HepG2 (cell line): ENCODE measurements around the gene BICDL2. TPM values are rescaled to one million over a fixed set of nuclear protein-coding genes. Genes with fewer than 3 reads are reported as not detected.

Experiments used
- ATAC-seq: fragments of 200-7000 bp; cut with Tn5 transposase; 3 replicates; pipeline ENCODE4 v1.9.1; 2020; ENCODE audit warnings: mild to moderate bottlenecking, moderate library complexity
- BruUV-seq: library from RNA; stranded (reverse); fragments of 400-500 nt; replicated peaks from 2 replicates; lab custom pipeline; 2021; lab: Mats Ljungman, UMichigan
- CTCF ChIA-PET: fragments of 300-600 bp; formaldehyde crosslinking; extraction: SDS; loops from one replicate; lab custom pipeline; 2021; ENCODE audit warnings: low total read pairs, inconsistent platforms, low intra/inter-chr PET ratio; lab: Yijun Ruan, JAX
- POLR2A ChIA-PET: fragments of 350-600 bp; sonication (Branson Sonifier 250); formaldehyde crosslinking; loops from one replicate; lab custom pipeline; 2020; ENCODE audit warnings: antibody characterized with exemption, inconsistent platforms; lab: Yijun Ruan, JAX
- DNase-seq: peaks from one replicate; pipeline ENCODE4 v3.0.0-alpha.2; 2015; ENCODE audit warnings: low spot score
- FAIRE-seq: peaks from 3 replicates; lab custom pipeline; 2011; peaks lifted over from hg19 to GRCh38; lab: Jason Lieb, UNC
- H2AFZ ChIP-seq: one replicate; pipeline ENCODE4 v1.6.1; 2011; ENCODE audit warnings: low read length, inconsistent platforms
- H3K27ac ChIP-seq: fragments of 300-600 bp; 3 replicates; pipeline ENCODE4 v1.8.0; 2011; ENCODE audit warnings: mixed run types, mild to moderate bottlenecking, mixed read lengths, low read length, inconsistent platforms; ENCODE audit not compliant: insufficient read depth; ENCODE audit errors: extremely low read length
- H3K27me3 ChIP-seq, 2 experiments: fragments of 200-600 bp in 1 of 2; 2 replicates in 1 of 2; 3 replicates in 1 of 2; pipeline versions ENCODE4 v1.6.0 to v1.8.0; 2011; ENCODE audit warnings: low read length in 2 of 2, mild to moderate bottlenecking in 2 of 2, moderate library complexity in 2 of 2, inconsistent platforms in 1 of 2; ENCODE audit not compliant: insufficient read depth in 2 of 2, control insufficient read depth in 1 of 2
- H3K36me3 ChIP-seq, 2 experiments: fragments of 200-600 bp in 1 of 2; replicated peaks in 1 of 2; 2 replicates in 1 of 2; 3 replicates in 1 of 2; pipeline versions ENCODE4 v1.5.1 to v1.8.0; 2011; ENCODE audit warnings: low read length in 2 of 2, inconsistent platforms in 1 of 2; ENCODE audit not compliant: insufficient read depth in 2 of 2, control insufficient read depth in 1 of 2
- H3K4me1 ChIP-seq: 2 replicates; pipeline ENCODE4 v1.5.1; 2012; ENCODE audit warnings: low read length, inconsistent platforms; ENCODE audit not compliant: insufficient read depth
- H3K4me2 ChIP-seq: 2 replicates; pipeline ENCODE4 v1.6.0; 2011; ENCODE audit warnings: low read depth, low read length, inconsistent platforms
- H3K4me3 ChIP-seq, 3 experiments: fragments of 200-600 bp in 1 of 3; sonication (generic), shearing (Covaris generic) in 1 of 3; replicated peaks in 1 of 3; 2 replicates each; pipeline ENCODE4 v1.5.1; 2011 to 2016; ENCODE audit warnings: low read length in 3 of 3, inconsistent platforms in 2 of 3, low read depth in 2 of 3, mild to moderate bottlenecking in 2 of 3, control low read depth in 1 of 3, mixed read lengths in 1 of 3; ENCODE audit not compliant: insufficient read depth in 1 of 3
- H3K79me2 ChIP-seq: one replicate; pipeline ENCODE4 v1.6.1; 2011; ENCODE audit warnings: low read length, inconsistent platforms; ENCODE audit not compliant: insufficient read depth
- H3K9ac ChIP-seq: 2 replicates; pipeline ENCODE4 v1.6.0; 2011; ENCODE audit warnings: mild to moderate bottlenecking, low read depth, low read length, inconsistent platforms; ENCODE audit not compliant: insufficient read depth
- H3K9me3 ChIP-seq: 2 replicates; pipeline ENCODE4 v1.5.1; 2012; ENCODE audit warnings: mild to moderate bottlenecking, low read length
- H4K20me1 ChIP-seq: 2 replicates; pipeline ENCODE4 v1.6.0; 2011; ENCODE audit warnings: inconsistent platforms, mild to moderate bottlenecking, low read length, moderate library complexity; ENCODE audit not compliant: insufficient read depth
- ONECUT2 ChIP-seq: sonication (generic); formaldehyde crosslinking; IDR thresholded peaks from 2 replicates; pipeline ENCODE4 v1.4.0; 2020; ENCODE audit warnings: missing genetic modification reagents
- RFXAP ChIP-seq: sonication (generic); formaldehyde crosslinking; IDR thresholded peaks from 2 replicates; pipeline ENCODE4 v1.4.0; 2020; ENCODE audit warnings: missing genetic modification reagents, borderline replicate concordance
- SRSF1 ChIP-seq: fragments of 200-400 bp; formaldehyde crosslinking; optimal IDR thresholded peaks from 2 replicates; pipeline ENCODE3; 2017; ENCODE audit warnings: mild to moderate bottlenecking, low read depth, low read length, moderate library complexity
- ZNF331 ChIP-seq: sonication (generic); formaldehyde crosslinking; IDR thresholded peaks from 2 replicates; pipeline ENCODE4 v1.4.0; 2020; ENCODE audit warnings: missing genetic modification reagents
- ZNF781 ChIP-seq: sonication (generic); formaldehyde crosslinking; IDR thresholded peaks from 2 replicates; pipeline ENCODE4 v1.5.1; 2020; ENCODE audit warnings: borderline replicate concordance, mild to moderate bottlenecking, missing genetic modification reagents; ENCODE audit errors: not compliant biosample characterization
- WGBS: methylation state at CpG from one replicate; pipeline ENCODE4 v1.1.6; 2017; ENCODE audit warnings: low lambda C conversion rate; 5-methylcytosine and 5-hydroxymethylcytosine counted together
- in situ Hi-C: cut with HindIII; loops from 2 replicates; pipeline ENCODE4 v1.10.0; 2017; ENCODE audit warnings: low pct_unique_long_range_greater_than_20kb; ENCODE audit not compliant: extremely low pct_ligation_motif_present
- intact Hi-C: fragments of 100-400 bp; cut with micrococcal nuclease; formaldehyde crosslinking; loops from one replicate; pipeline ENCODE4 v1.10.0; 2022; ENCODE audit not compliant: unreplicated experiment
- polyA plus RNA-seq, 8 experiments: library from polyadenylated mRNA; depleted of rRNA in 3 of 8; stranded (reverse) in 7 of 8; unstranded in 1 of 8; fragments of >200 nt; fragmentation: Illumina TruSeq in 4 of 8; extraction: Trizol in 4 of 8; gene quantifications; 2 replicates each; pipeline versions ENCODE4 v1.2.1 to v1.2.3, GENCODE V29; 2011 to 2016; ENCODE audit warnings: low read depth in 4 of 8, missing spikeins in 1 of 8, mixed read lengths in 1 of 8; ENCODE audit not compliant: insufficient read depth in 1 of 8
- total RNA-seq, 5 experiments: library from RNA; depleted of rRNA; stranded (reverse); fragments of >200 nt; fragmentation: Illumina TruSeq; extraction: Trizol; gene quantifications; 2 replicates each; pipeline ENCODE4 v1.2.3, GENCODE V29; 2016; ENCODE audit warnings: low read depth in 1 of 5
- TF ChIP-seq, protein P1 (sequence below): sonication (generic); formaldehyde crosslinking; IDR thresholded peaks from 2 replicates; pipeline ENCODE4 v1.4.0; 2020; ENCODE audit warnings: missing genetic modification reagents
- TF ChIP-seq, protein P2 (sequence below): sonication (generic); formaldehyde crosslinking; IDR thresholded peaks from 2 replicates; pipeline ENCODE4 v1.4.0; 2020; ENCODE audit warnings: missing genetic modification reagents, low read depth, mild to moderate bottlenecking, borderline replicate concordance
- TF ChIP-seq, protein P3 (sequence below): sonication (generic); formaldehyde crosslinking; IDR thresholded peaks from 2 replicates; pipeline ENCODE4 v1.4.0; 2020; ENCODE audit warnings: missing genetic modification reagents, borderline replicate concordance
- TF ChIP-seq, protein P4 (sequence below): IDR thresholded peaks from 2 replicates; pipeline ENCODE4 v1.6.1; 2016; ENCODE audit warnings: missing biosample characterization, missing genetic modification reagents, low read depth

Gene BICDL2
- total and polyA plus RNA-seq, 2 of the 13 experiments (the other 11 are each of a cell fraction or from before 2014, with no cell fraction given) = 0.12 TPM; not detected in 1

DNA sequence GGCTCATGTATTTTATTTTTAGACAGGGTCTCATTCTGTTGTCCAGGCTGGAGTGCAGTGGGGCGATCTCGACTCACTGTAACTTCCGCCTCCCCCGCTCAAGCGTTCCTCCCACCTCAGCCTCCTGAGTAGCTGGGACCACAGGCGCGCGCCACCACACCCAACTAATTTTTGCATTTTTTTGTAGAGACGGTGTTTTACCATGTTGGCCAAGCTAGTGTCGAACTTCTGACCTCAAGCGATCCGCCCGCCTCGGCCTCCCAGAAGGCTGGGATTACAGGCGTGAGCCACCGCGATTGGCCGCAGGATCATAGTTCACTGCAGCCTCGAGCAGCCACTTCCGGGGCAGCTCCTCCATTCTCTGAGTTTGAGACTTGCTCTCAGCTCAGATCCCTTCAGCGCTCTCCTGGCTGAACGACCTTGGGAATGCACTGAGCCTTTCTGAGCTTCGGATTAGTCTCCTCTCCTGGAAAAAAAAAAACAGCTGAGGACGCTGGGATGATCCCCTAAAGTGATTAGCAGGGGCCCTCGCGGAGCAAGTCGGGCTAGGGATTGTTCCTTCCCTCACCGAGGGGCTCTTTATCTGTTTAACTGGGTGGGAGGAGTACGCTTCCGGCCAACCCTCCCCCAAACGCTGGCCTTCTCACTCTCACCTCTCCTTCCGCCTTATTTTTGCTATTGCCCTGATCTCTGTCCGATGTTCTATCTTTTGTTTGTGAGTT is 55.4 kb downstream of the BICDL2 start (continued):
- TF ChIP-seq, protein P1, sequence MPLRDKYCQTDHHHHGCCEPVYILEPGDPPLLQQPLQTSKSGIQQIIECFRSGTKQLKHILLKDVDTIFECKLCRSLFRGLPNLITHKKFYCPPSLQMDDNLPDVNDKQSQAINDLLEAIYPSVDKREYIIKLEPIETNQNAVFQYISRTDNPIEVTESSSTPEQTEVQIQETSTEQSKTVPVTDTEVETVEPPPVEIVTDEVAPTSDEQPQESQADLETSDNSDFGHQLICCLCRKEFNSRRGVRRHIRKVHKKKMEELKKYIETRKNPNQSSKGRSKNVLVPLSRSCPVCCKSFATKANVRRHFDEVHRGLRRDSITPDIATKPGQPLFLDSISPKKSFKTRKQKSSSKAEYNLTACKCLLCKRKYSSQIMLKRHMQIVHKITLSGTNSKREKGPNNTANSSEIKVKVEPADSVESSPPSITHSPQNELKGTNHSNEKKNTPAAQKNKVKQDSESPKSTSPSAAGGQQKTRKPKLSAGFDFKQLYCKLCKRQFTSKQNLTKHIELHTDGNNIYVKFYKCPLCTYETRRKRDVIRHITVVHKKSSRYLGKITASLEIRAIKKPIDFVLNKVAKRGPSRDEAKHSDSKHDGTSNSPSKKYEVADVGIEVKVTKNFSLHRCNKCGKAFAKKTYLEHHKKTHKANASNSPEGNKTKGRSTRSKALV (CRISPR knock-in tag) = 0 out of 2 replicates have a peak, but pooled peaks have one; percentile 1
- peak; percentile 32 for TF ChIP-seq ZNF781
- TF ChIP-seq ZNF331 (CRISPR knock-in tag) = peak; percentile 23; the same call in 1 of the 2 replicates

DNA sequence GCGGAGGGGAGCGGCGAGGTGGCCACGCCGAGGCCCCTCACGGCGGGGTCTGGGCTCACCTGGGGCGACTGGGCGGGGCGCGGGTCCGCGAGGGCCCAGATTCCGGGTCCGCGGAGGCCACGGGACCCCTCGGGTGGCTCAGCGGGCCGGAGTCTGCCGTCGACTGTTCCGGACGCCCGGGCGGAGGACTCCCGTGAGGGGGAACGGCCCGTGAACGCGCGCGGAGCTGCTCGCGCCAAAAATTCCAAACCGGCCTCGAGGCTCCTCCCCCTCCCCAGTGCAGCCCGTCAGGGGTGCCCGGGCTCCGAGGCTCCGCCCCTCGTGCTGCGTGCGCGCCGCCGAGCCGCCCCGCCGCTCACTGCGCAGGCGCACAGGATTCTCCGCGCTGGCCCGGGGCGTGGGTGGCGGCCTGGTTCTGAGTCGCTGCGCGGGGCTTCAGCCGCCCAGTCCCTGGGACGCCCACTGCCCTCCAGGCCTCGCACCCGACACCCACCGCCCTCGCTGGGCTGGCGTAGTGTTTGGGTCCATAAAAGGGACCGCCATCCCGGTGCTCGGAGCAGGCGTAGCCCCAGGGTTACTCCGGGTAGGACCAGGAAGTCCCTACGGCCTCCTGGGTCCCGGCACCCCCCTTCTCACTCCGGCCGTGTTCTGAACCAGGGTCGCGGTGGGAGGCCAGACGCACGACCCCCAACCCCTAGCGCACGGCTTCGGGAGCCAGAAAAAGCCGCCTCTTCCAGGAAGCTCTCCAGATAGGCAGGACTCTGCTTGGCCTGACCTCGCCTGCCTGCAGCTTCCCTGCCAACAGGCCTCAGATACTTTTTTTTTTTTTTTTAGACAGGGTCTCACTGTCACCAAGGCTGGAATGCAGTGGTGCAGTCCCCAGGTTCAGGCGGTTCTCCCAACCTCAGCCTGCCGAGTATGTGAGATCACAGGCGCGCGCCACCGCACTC is 56.2 kb downstream of the BICDL2 start, which contains the start of gene PKMYT1:
Gene PKMYT1 (minus strand): TSS at position 220 of the 950 bp plus-strand sequence. CDS start 789 bp downstream, outside the sequence.
- CTCF ChIA-PET = no interaction called here
- WGBS = 16% methylated on average over 8 of the region's 91 CpGs
- no peak for TF ChIP-seq ONECUT2
- no peak for TF ChIP-seq SRSF1
- 0 out of 2 replicates have a peak, but pooled peaks have one; percentile 32 for TF ChIP-seq RFXAP
- TF ChIP-seq, protein P2, sequence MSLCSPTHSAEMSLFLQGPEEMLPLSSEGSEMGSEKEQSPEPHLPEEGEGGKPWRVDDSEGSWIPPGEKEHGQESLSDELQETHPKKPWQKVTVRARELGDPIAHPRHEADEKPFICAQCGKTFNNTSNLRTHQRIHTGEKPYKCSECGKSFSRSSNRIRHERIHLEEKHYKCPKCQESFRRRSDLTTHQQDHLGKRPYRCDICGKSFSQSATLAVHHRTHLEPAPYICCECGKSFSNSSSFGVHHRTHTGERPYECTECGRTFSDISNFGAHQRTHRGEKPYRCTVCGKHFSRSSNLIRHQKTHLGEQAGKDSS = no peak; the same call in 1 of the 2 replicates
- TF ChIP-seq, protein P3, sequence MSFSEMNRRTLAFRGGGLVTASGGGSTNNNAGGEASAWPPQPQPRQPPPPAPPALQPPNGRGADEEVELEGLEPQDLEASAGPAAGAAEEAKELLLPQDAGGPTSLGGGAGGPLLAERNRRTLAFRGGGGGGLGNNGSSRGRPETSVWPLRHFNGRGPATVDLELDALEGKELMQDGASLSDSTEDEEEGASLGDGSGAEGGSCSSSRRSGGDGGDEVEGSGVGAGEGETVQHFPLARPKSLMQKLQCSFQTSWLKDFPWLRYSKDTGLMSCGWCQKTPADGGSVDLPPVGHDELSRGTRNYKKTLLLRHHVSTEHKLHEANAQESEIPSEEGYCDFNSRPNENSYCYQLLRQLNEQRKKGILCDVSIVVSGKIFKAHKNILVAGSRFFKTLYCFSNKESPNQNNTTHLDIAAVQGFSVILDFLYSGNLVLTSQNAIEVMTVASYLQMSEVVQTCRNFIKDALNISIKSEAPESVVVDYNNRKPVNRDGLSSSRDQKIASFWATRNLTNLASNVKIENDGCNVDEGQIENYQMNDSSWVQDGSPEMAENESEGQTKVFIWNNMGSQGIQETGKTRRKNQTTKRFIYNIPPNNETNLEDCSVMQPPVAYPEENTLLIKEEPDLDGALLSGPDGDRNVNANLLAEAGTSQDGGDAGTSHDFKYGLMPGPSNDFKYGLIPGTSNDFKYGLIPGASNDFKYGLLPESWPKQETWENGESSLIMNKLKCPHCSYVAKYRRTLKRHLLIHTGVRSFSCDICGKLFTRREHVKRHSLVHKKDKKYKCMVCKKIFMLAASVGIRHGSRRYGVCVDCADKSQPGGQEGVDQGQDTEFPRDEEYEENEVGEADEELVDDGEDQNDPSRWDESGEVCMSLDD (CRISPR knock-in tag) = no peak
- TF ChIP-seq, protein P4, sequence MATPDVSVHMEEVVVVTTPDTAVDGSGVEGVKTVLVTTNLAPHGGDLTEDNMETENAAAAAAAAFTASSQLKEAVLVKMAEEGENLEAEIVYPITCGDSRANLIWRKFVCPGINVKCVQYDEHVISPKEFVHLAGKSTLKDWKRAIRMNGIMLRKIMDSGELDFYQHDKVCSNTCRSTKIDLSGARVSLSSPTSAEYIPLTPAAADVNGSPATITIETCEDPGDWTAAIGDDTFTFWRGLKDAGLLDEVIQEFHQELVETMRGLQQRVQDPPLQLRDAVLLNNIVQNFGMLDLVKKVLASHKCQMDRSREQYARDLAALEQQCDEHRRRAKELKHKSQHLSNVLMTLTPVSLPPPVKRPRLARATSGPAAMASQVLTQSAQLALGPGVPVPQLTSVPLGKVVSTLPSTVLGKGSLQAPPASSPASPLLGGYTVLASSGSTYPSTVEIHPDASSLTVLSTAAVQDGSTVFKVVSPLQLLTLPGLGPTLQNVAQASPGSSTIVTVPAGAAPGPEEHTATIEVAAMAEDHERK (CRISPR knock-in tag) = peak; percentile 83

More for the DNA sequence above, 56.2 kb downstream of the BICDL2 start, which contains the start of gene PKMYT1:
- POLR2A ChIA-PET = interaction anchor here (0.7 to 3.9 kb wide), 19 partner anchors 8 to 229 kb away, joined by 3 to 48 read pairs (median 6); partner anchors contain the start of genes FLYWCH1, FLYWCH2, HCFC1R1 and KREMEN2
- Histone ChIP-seq H3K9me3 (no peaks in the 10 kb centered on the region), H3K36me3 (peaks cover 2 to 9% of the 10 kb centered on the region in 2 experiments; a peak in 2 of 5 replicates), H2AFZ (no peak within 1 kb of the TSS), H3K27ac (peak within 1 kb of the TSS; percentile 87), H3K4me2 (peak within 1 kb of the TSS; percentile 96), H3K27me3 (peaks cover 1 to 11% of the 10 kb centered on the region in 2 experiments; a peak in 4 of 5 replicates), H3K9ac (peak within 1 kb of the TSS; percentile 94), H3K4me1 (peaks cover 26% of the 10 kb centered on the region), H3K4me3 (peak within 1 kb of the TSS; percentile 86 to 95 (median 88)), H4K20me1 (no peaks in the 10 kb centered on the region), H3K79me2 (peaks cover 8% of the 10 kb centered on the region)
- intact Hi-C loops = no loop called here
- peak; percentile 83 for ATAC-seq
- peak; percentile 73 for DNase-seq
- no peak for FAIRE-seq
- in situ Hi-C loops = no loop called here
- TSS peak; percentile 88 for BruUV-seq
